ENCODE results near the gene PLEKHA4. TPM values are rescaled to one million over a fixed set of nuclear protein-coding genes. Genes with fewer than 3 reads are reported as not detected.

PLEKHA4 gene
- total and polyA plus RNA-seq, 9 of the 15 experiments (the other 6 are each of a cell fraction or from before 2014, with no cell fraction given) = 0.07 to 30.8 (median 11.4) TPM

DNA sequence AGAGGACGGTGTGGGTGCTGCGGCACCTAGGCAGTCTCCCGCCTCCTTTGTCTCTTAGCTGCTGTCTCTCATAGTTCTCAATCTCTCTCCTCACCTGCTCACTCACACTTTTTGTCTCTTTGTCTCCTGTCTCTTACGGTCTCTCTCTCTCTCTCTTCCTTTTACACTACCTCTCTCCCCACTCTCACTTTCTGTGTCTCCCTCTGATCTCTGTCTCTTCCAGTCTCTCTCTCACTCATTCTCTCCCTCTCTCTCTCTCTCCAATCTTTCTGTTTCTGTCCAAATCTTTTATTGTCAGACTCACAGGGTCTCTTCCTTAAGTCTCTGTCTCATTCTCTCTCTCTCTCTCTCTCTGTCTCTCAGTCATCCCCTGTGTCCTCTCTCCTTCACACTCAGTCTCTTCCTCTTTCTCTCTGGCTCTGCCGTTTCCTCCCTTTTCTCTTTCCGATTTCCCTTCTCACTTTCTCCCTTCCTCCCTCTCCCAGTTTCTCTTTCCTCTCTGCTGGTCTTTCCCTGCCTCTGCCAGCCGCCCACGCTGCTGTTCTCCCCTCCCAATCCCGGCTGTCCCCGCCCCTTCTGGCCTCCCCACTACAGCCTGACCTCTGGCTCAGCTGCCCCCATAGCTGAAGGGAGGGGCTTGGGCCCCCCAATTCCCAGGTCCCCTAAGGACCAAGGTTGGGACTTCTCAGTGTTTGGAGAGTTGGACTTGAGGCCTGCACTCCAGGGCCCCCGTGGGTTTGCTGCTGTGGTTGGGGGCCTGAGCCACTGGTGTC is at the start of gene PLEKHA4 (continued):
- TF ChIP-seq HINFP (tag; conservative IDR thresholded peaks at IDR 0.05; ENCODE audit: low read depth) (no peak; the same call in 1 of the 2 replicates), ZNF696 (CRISPR knock-in tag; conservative IDR thresholded peaks at IDR 0.05) (no peak), ZNF217 (CRISPR knock-in tag; IDR thresholded peaks at IDR 0.05) (no peak), ID3 (CRISPR knock-in tag; IDR thresholded peaks at IDR 0.05) (no peak), ID3 (tag; IDR thresholded peaks at IDR 0.05) (no peak), PHF20 (IDR thresholded peaks at IDR 0.05; ENCODE audit: partially characterized antibody) (no peak), STAT5A (IDR thresholded peaks at IDR 0.05; ENCODE audit: borderline replicate concordance, low read length) (no peak), KAT2B (IDR thresholded peaks at IDR 0.05; ENCODE audit: low read depth, low read length) (no peak), ZNF398 (CRISPR knock-in tag; IDR thresholded peaks at IDR 0.05) (no peak), HDAC1 (IDR thresholded peaks at IDR 0.05) (peak in 1 of 2 experiments; percentile 87; a peak in 2 of 4 replicates), ZNF76 (CRISPR knock-in tag; IDR thresholded peaks at IDR 0.05; ENCODE audit: borderline replicate concordance) (no peak), ETV6 (IDR thresholded peaks at IDR 0.05; ENCODE audit: borderline replicate concordance in 1 of 2, low read depth in 2 of 2, low read length in 1 of 2) (no peak), ETV6 (CRISPR knock-in tag; IDR thresholded peaks at IDR 0.05; ENCODE audit: borderline replicate concordance) (no peak), THAP7 (CRISPR knock-in tag; IDR thresholded peaks at IDR 0.05) (no peak), EZH2 (IDR thresholded peaks at IDR 0.05; ENCODE audit: borderline replicate concordance, low read depth, low read length) (no peak)
- TF ChIP-seq, protein P1, sequence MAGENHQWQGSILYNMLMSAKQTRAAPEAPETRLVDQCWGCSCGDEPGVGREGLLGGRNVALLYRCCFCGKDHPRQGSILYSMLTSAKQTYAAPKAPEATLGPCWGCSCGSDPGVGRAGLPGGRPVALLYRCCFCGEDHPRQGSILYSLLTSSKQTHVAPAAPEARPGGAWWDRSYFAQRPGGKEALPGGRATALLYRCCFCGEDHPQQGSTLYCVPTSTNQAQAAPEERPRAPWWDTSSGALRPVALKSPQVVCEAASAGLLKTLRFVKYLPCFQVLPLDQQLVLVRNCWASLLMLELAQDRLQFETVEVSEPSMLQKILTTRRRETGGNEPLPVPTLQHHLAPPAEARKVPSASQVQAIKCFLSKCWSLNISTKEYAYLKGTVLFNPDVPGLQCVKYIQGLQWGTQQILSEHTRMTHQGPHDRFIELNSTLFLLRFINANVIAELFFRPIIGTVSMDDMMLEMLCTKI (IDR thresholded peaks at IDR 0.05; ENCODE audit: partially characterized antibody) = no peak
- TF ChIP-seq, protein P2, sequence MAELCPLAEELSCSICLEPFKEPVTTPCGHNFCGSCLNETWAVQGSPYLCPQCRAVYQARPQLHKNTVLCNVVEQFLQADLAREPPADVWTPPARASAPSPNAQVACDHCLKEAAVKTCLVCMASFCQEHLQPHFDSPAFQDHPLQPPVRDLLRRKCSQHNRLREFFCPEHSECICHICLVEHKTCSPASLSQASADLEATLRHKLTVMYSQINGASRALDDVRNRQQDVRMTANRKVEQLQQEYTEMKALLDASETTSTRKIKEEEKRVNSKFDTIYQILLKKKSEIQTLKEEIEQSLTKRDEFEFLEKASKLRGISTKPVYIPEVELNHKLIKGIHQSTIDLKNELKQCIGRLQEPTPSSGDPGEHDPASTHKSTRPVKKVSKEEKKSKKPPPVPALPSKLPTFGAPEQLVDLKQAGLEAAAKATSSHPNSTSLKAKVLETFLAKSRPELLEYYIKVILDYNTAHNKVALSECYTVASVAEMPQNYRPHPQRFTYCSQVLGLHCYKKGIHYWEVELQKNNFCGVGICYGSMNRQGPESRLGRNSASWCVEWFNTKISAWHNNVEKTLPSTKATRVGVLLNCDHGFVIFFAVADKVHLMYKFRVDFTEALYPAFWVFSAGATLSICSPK (IDR thresholded peaks at IDR 0.05; ENCODE audit: borderline replicate concordance) = peak; percentile 96; the same call in 1 of the 2 replicates
